ENCODE results near the gene SKI. TPM values are rescaled to one million over a fixed set of nuclear protein-coding genes. Genes with fewer than 3 reads are reported as not detected.

SKI gene
- total and polyA plus RNA-seq, 9 of the 15 experiments (the other 6 are each of a cell fraction or from before 2014, with no cell fraction given): 0.10 to 60.5 (median 4.6) TPM

DNA sequence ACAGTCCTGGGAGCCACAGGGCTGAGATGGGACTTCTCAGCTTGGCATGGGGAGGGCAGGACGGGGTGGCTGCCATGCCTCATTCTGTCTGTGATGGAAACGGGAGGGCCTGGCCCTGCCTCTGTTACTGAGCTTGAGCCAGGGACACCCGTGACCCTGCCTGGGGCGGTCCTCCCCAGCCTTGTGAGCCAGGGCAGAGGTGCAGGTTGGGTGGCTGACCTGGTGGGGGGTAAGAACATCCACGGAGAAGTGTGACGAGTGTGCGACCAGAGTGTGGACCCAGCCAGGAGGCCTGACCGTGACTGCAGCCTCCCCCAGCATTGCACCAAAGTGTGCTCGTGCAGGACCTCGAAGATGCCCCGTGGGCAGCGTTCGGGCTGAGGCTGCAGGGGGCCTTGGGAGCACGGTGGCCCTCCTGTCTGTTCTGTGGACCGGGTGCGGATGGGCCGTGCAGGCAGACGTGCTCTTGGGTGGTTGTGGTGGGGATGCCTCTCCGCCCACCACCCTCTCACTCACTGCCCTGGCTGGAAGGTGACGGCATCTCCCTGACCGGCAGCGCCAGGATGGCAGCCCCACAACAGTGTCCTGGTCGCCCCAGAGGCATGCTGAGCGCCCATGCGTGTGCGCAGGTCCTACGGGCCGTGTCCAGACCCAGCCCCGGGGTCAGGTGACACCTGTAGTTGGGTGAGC is 45.4 kb downstream of the SKI start:
- no peak overlapping the region for H3K27ac ChIP-seq (ENCODE audit: extremely low read depth, low read depth, low read length)
- peaks cover 53% of the 10 kb centered on the region for H4K20me1 ChIP-seq (replicated peaks; ENCODE audit: control insufficient read depth, insufficient read depth, low read length)
- no peak overlapping the region for H3K4me3 ChIP-seq
- in situ Hi-C loops (cut with MboI): no loop called here
- H3K79me2 ChIP-seq (ENCODE audit: control insufficient read depth, insufficient read depth, low read length): peaks cover 97% of the 10 kb centered on the region
- ChIA-PET POLR2A (no interaction called here), CTCF (ENCODE audit: low intra/inter-chr PET ratio) (no interaction called here)
- no peak for DNase-seq (ENCODE audit: extremely low read depth in 1 of 4, low spot score in 3 of 4)
- H3K9me3 ChIP-seq (replicated peaks; ENCODE audit: control insufficient read depth, insufficient read depth, low read depth, low read length): no peaks in the 10 kb centered on the region
- TF ChIP-seq POLR2G (IDR thresholded peaks at IDR 0.05; ENCODE audit: low read depth, low read length) (0 out of 2 replicates have a peak, but pooled peaks have one; percentile 19), EWSR1 (IDR thresholded peaks at IDR 0.05; ENCODE audit: borderline replicate concordance, low read depth, partially characterized antibody) (no peak)
- no peak for FAIRE-seq
- no peak overlapping the region for H3K4me2 ChIP-seq (ENCODE audit: insufficient read depth, low read length)
- peaks cover 27 to 84% of the 10 kb centered on the region in 2 experiments for H3K4me1 ChIP-seq (replicated peaks in 1 of 2; ENCODE audit: control insufficient read depth in 2 of 2, insufficient read depth in 2 of 2, low read length in 2 of 2)
- BruUV-seq (replicated peaks): no TSS peak
- ATAC-seq: no peak
- H3K27me3 ChIP-seq (ENCODE audit: control insufficient read depth in 2 of 2, insufficient read depth in 2 of 2, low read length in 2 of 2): no peaks in the 10 kb centered on the region
- intact Hi-C loops (cut with micrococcal nuclease): no loop called here
- no peak overlapping the region for H2AFZ ChIP-seq (ENCODE audit: low read depth, low read length)
- peaks cover 17% of the 10 kb centered on the region; the same call in 2 of the 3 replicates for H3K36me3 ChIP-seq (ENCODE audit: control insufficient read depth, insufficient read depth, low read length)
- peak overlapping the region in 1 of 2 experiments; percentile 45; a peak in 1 of 4 replicates for H3K9ac ChIP-seq (ENCODE audit: insufficient read depth in 1 of 2, low read depth in 2 of 2, low read length in 2 of 2)
- 93% methylated on average over 27 of the region's 29 CpGs for WGBS (ENCODE audit: insufficient coverage, low coverage, missing lambda C conversion rate)
- peaks cover 17% of the 10 kb centered on the region for H3K9me1 ChIP-seq (ENCODE audit: control insufficient read depth, insufficient read depth, low read length)

DNA sequence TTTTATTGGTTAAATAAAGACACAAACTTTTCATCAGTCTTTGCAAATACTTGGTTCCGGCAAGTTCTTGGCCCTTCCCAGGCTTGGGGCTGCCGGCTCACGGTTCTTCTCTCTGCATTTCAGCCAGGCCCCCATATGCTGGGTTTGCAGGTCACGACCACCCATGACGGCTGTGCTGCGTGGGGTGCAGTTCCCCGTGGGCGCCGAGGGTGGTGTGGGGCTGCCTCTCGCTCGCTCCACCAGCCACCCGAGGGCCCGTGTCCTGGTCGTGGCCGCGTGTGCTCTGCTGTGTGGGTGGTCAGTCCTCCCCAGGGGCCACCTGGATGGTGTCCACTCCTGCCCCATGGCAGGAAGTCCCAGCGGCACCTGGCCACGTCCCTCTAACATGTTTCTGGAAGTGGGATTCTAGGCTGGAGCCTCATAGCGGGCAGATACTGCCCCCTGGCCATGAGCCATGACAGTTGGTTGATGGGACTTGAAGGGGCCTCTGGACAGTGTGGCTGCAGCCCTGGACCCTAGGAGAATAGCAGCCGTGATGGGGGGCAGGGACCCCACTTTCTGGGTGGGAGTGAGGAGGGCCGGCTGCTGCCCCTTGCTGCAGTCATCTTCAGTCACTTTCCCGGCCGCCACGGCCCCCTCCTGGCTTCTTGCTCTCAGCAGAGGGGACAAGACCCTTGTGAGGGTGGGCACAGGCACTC is 46.3 kb downstream of the SKI start:
- Histone ChIP-seq H3K36me3 (ENCODE audit: control insufficient read depth, insufficient read depth, low read length) (peaks cover 17% of the 10 kb centered on the region; the same call in 2 of the 3 replicates), H3K27me3 (ENCODE audit: control insufficient read depth in 2 of 2, insufficient read depth in 2 of 2, low read length in 2 of 2) (no peaks in the 10 kb centered on the region), H3K9ac (ENCODE audit: insufficient read depth in 1 of 2, low read depth in 2 of 2, low read length in 2 of 2) (peak overlapping the region in 1 of 2 experiments; percentile 45; a peak in 1 of 4 replicates), H3K4me1 (replicated peaks in 1 of 2; ENCODE audit: control insufficient read depth in 2 of 2, insufficient read depth in 2 of 2, low read length in 2 of 2) (peaks cover 27 to 90% of the 10 kb centered on the region in 2 experiments), H3K4me3 (no peak overlapping the region), H3K27ac (ENCODE audit: extremely low read depth, low read depth, low read length) (no peak overlapping the region), H2AFZ (ENCODE audit: low read depth, low read length) (no peak overlapping the region), H4K20me1 (replicated peaks; ENCODE audit: control insufficient read depth, insufficient read depth, low read length) (peaks cover 49% of the 10 kb centered on the region), H3K9me1 (ENCODE audit: control insufficient read depth, insufficient read depth, low read length) (peaks cover 17% of the 10 kb centered on the region), H3K79me2 (ENCODE audit: control insufficient read depth, insufficient read depth, low read length) (peaks cover 97% of the 10 kb centered on the region), H3K9me3 (replicated peaks; ENCODE audit: control insufficient read depth, insufficient read depth, low read depth, low read length) (no peaks in the 10 kb centered on the region), H3K4me2 (ENCODE audit: insufficient read depth, low read length) (no peak overlapping the region)
- no peak for FAIRE-seq
- intact Hi-C loops (cut with micrococcal nuclease) (no loop called here), in situ Hi-C loops (cut with MboI) (no loop called here)
- ChIA-PET POLR2A (interaction anchor here (0.7 kb wide), 1 partner anchor 8 kb away, joined by 3 read pairs; no protein-coding TSS in a partner anchor), CTCF (ENCODE audit: low intra/inter-chr PET ratio) (no interaction called here)
- ATAC-seq: no peak
- no peak for DNase-seq (ENCODE audit: extremely low read depth in 1 of 4, low spot score in 3 of 4)
- WGBS (ENCODE audit: insufficient coverage, low coverage, missing lambda C conversion rate): 92% methylated on average over 24 of the region's 24 CpGs
- 0 out of 2 replicates have a peak, but pooled peaks have one; percentile 5 for TF ChIP-seq POLR2G (IDR thresholded peaks at IDR 0.05; ENCODE audit: low read depth, low read length)
- TF ChIP-seq, protein P1, sequence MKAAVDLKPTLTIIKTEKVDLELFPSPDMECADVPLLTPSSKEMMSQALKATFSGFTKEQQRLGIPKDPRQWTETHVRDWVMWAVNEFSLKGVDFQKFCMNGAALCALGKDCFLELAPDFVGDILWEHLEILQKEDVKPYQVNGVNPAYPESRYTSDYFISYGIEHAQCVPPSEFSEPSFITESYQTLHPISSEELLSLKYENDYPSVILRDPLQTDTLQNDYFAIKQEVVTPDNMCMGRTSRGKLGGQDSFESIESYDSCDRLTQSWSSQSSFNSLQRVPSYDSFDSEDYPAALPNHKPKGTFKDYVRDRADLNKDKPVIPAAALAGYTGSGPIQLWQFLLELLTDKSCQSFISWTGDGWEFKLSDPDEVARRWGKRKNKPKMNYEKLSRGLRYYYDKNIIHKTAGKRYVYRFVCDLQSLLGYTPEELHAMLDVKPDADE (conservative IDR thresholded peaks at IDR 0.05; ENCODE audit: control insufficient read depth, low read depth, low read length): 0 out of 2 replicates have a peak, but pooled peaks have one; percentile 20
- TF ChIP-seq, protein P2, sequence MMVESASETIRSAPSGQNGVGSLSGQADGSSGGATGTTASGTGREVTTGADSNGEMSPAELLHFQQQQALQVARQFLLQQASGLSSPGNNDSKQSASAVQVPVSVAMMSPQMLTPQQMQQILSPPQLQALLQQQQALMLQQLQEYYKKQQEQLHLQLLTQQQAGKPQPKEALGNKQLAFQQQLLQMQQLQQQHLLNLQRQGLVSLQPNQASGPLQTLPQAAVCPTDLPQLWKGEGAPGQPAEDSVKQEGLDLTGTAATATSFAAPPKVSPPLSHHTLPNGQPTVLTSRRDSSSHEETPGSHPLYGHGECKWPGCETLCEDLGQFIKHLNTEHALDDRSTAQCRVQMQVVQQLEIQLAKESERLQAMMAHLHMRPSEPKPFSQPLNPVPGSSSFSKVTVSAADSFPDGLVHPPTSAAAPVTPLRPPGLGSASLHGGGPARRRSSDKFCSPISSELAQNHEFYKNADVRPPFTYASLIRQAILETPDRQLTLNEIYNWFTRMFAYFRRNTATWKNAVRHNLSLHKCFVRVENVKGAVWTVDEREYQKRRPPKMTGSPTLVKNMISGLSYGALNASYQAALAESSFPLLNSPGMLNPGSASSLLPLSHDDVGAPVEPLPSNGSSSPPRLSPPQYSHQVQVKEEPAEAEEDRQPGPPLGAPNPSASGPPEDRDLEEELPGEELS (CRISPR knock-in tag; IDR thresholded peaks at IDR 0.05; ENCODE audit: borderline replicate concordance): no peak
- BruUV-seq (replicated peaks): no TSS peak

All from K562 (cell line).